ENCODE data around the gene PPP1R15B.

The PPP1R15B gene

GRCh38 chr1:204367956-204368355 lies 43.7 kb downstream of the PPP1R15B start:
- Mint-ChIP-seq H3K36me3 (ENCODE audit: low read depth) (no peaks in the 10 kb centered on the region), H3K4me3 (no peak overlapping the region), H3K4me1 (peaks cover 7% of the 10 kb centered on the region), H3K27me3 (ENCODE audit: low read depth, poor library complexity) (peaks cover under 1% of the 10 kb centered on the region), H3K27ac (no peak overlapping the region), H3K9me3 (no peaks in the 10 kb centered on the region)
- no peak for TF ChIP-seq CTCF (IDR thresholded peaks at IDR 0.05)
- no peak for DNase-seq

GRCh38 chr1:204367193-204367858 lies 44.3 kb downstream of the PPP1R15B start:
- Mint-ChIP-seq H3K4me3 (no peak overlapping the region), H3K36me3 (ENCODE audit: low read depth) (no peaks in the 10 kb centered on the region), H3K9me3 (no peaks in the 10 kb centered on the region), H3K27ac (no peak overlapping the region), H3K4me1 (peaks cover 7% of the 10 kb centered on the region), H3K27me3 (ENCODE audit: low read depth, poor library complexity) (peaks cover 7% of the 10 kb centered on the region)
- no peak for DNase-seq
- no peak for TF ChIP-seq CTCF (IDR thresholded peaks at IDR 0.05)

GRCh38 chr1:204366759-204367158 lies 44.9 kb downstream of the PPP1R15B start:
- H3K9me3 Mint-ChIP-seq, result no peaks in the 10 kb centered on the region
- H3K36me3 Mint-ChIP-seq (ENCODE audit: low read depth), result no peaks in the 10 kb centered on the region
- DNase-seq, result no peak
- H3K27me3 Mint-ChIP-seq (ENCODE audit: low read depth, poor library complexity), result peaks cover 13% of the 10 kb centered on the region
- H3K27ac Mint-ChIP-seq, result no peak overlapping the region
- peak; percentile 40 for TF ChIP-seq CTCF (IDR thresholded peaks at IDR 0.05)
- no peak overlapping the region for H3K4me3 Mint-ChIP-seq
- peaks cover 7% of the 10 kb centered on the region for H3K4me1 Mint-ChIP-seq

GRCh38 chr1:204363335-204364114 lies 48.1 kb downstream of the PPP1R15B start:
- Mint-ChIP-seq H3K36me3 (ENCODE audit: low read depth) (no peaks in the 10 kb centered on the region), H3K4me1 (peaks cover 22% of the 10 kb centered on the region), H3K27ac (no peak overlapping the region), H3K27me3 (ENCODE audit: low read depth, poor library complexity) (peaks cover 36% of the 10 kb centered on the region), H3K4me3 (peak overlapping the region; percentile 70), H3K9me3 (no peaks in the 10 kb centered on the region)
- peak; percentile 97 for TF ChIP-seq CTCF (IDR thresholded peaks at IDR 0.05)
- DNase-seq, result peak; percentile 70

GRCh38 chr1:204362984-204363334 lies 48.7 kb downstream of the PPP1R15B start:
- TF ChIP-seq CTCF (IDR thresholded peaks at IDR 0.05), result no peak
- H3K27ac Mint-ChIP-seq, result no peak overlapping the region
- peaks cover 40% of the 10 kb centered on the region for H3K27me3 Mint-ChIP-seq (ENCODE audit: low read depth, poor library complexity)
- no peaks in the 10 kb centered on the region for H3K9me3 Mint-ChIP-seq
- no peaks in the 10 kb centered on the region for H3K36me3 Mint-ChIP-seq (ENCODE audit: low read depth)
- peak overlapping the region; percentile 70 for H3K4me3 Mint-ChIP-seq
- peaks cover 28% of the 10 kb centered on the region for H3K4me1 Mint-ChIP-seq
- DNase-seq, result no peak

All from nephron progenitor cell (in vitro differentiated cells).